ENCODE results near the gene ACTR1A. TPM values are rescaled to one million over a fixed set of nuclear protein-coding genes. Genes with fewer than 3 reads are reported as not detected.
"Not testable (repeated sequence)": the region's sequence is repeated elsewhere in the genome, so short reads cannot be mapped to it uniquely, and the experiment has no call there.

Gene ACTR1A
- total and polyA plus RNA-seq, 5 experiments from 2014 or later, result 45.9 to 60.7 (median 55.4) TPM

DNA sequence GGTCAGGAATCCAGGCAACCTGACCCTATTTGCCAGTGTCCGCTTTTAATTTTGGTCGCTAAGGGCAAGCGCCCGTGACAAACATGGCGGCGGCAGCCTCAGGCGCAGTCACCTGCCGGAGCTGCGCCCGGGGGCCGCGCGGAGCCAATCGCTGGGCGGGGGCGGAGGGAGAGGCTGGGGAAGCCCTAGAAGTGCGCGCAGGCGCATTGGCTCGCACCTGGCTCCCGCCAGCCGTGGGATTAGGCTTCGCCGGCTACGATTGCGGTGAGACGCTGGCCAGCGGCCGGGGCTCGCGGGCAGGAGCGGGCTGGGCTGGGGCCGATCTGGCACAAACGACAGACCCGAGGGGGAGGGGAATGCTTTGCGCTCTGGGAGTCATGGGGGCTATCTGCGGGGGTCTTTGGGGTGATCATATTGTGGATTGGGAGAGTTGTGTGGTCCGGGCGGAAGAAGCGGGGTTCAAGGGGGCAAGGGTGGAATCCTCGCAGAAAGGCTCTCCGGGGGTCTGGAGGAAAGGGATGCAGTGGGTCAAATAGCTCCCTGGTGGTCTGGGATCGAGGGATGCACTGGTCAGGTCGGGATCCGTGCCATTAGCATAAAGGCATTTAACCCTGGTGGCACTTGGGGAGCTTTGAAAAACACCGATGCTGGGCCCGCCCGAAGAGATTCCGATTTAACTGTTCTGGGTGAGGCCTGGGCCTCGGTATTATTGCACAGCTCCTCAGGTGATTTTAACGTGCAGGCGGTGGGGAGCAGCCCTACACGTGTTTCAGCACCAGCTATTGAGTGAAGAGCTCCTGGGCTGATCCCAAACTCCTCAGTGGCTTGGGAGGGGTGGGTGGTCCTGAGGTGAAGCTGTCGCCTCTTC lies 41.1 kb downstream of the ACTR1A start:
- DNase-seq (peak; percentile 85 to 95 (median 90)), ATAC-seq (peak; percentile 99 to 100)
- peaks cover 0 to 2% (median under 1%) of the 10 kb centered on the region in 3 donors for H3K36me3 Mint-ChIP-seq
- H3K4me1 Mint-ChIP-seq, result peaks cover 28 to 44% (median 32%) of the 10 kb centered on the region in 4 donors
- peak overlapping the region; percentile 73 to 93 (median 86) for H3K27ac Mint-ChIP-seq
- peak overlapping the region; percentile 86 to 98 (median 92) for H3K4me3 Mint-ChIP-seq
- H3K27me3 Mint-ChIP-seq, result peaks cover 0 to 1% (median 0%) of the 10 kb centered on the region in 5 donors
- POLR2A ChIA-PET, result interaction anchor here (0.5 to 5.4 kb wide), 13 partner anchors 11 to 296 kb away, joined by 3 to 109 read pairs (median 8); partner anchors contain the start of genes ACTR1A, C10orf95, CUEDC2 and FBXL15
- no peaks in the 10 kb centered on the region for H3K9me3 Mint-ChIP-seq

DNA sequence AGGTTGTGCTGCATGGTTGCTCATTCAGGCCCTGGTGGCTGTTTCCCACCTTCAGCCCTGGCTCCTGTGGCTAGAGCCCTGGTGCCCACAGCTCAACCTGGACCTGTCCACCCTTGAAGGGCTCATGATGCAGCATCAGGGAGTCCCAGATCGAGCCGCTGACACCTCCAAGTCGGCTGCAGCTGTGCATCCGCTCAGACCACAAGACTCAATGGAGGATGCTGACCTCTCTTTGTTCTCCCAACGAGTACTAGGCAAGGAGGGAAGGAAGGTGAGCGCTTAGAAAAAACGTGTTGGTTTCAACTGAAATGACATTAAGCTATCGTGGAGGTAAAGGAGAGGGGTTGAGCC lies 41.7 kb downstream of the ACTR1A start:
- ATAC-seq (peak in 1 of 2 donors; percentile 18), DNase-seq (no peak)
- H3K36me3 Mint-ChIP-seq, result peaks cover 0 to 3% (median 3%) of the 10 kb centered on the region in 3 donors
- H3K27me3 Mint-ChIP-seq, result peaks cover 0 to 1% (median 0%) of the 10 kb centered on the region in 5 donors
- H3K4me1 Mint-ChIP-seq, result peaks cover 28 to 44% (median 32%) of the 10 kb centered on the region in 4 donors
- no peaks in the 10 kb centered on the region for H3K9me3 Mint-ChIP-seq
- H3K4me3 Mint-ChIP-seq, result peak overlapping the region; percentile 86 to 98 (median 92)
- peak overlapping the region; percentile 57 to 91 (median 86) for H3K27ac Mint-ChIP-seq
- POLR2A ChIA-PET, result interaction anchor here (0.7 to 5.4 kb wide), 12 partner anchors 11 to 213 kb away, joined by 3 to 109 read pairs (median 9); partner anchors contain the start of genes ACTR1A, C10orf95, CUEDC2 and FBXL15

DNA sequence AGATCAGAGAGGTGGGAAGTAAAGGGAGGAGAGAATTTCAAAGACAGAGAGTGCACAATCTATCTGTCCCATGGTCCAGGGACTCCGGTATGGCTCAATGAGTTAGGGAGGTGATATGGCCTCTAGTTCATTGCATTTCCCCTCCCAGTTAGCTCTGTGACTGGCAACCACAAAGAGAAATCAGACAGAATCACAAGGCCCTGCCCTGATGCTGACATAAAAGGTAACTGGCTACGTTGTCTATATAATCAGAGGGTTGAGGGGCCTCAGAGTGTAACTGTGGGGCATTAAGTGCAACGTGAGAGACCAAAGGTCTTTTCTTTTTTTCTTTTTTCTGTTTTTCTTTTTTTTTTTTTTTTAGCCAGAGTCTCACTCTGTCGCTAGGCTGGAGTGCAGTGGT lies 43.9 kb downstream of the ACTR1A start:
- Mint-ChIP-seq H3K27ac (peak overlapping the region in 4 of 10 donors; percentile 44 to 88 (median 70)), H3K4me1 (peaks cover 27 to 43% (median 35%) of the 10 kb centered on the region in 4 donors), H3K27me3 (peaks cover 0 to under 1% (median 0%) of the 10 kb centered on the region in 5 donors), H3K4me3 (peak overlapping the region in 1 of 10 donors; percentile 48), H3K36me3 (peaks cover 0 to 9% (median 3%) of the 10 kb centered on the region in 3 donors), H3K9me3 (no peaks in the 10 kb centered on the region)
- no peak for ATAC-seq
- POLR2A ChIA-PET, result interaction anchor here (0.7 to 5.4 kb wide), 3 partner anchors 9 to 193 kb away, joined by 3 to 109 read pairs (median 10); partner anchors contain the start of genes C10orf95 and CUEDC2
- DNase-seq, result no peak

DNA sequence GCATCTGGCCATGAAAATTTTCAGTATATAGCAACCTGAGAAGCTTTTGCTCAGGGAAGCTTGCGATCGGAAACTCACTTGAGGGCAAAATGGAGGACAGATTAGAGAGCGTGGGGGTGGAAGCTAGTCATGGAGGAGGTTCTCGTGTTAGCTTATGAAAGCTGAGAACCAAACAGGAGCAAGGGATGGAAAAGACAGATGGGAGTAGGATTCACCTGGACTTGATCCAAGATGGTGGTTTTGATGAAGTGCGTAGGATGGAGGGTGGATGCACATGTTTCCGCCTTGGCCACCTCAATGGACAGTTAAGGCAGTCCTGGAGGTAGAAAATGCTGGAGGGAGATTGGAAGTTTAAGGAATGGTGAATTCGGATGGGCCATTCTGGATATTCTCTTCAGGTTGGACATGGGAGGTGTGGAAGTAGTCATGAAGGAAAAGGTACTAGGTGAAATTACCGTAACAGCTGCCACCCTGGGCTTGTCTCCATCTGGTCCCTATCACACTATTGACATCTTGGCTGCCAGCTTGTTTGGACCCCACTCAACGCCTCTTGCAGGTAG lies 44.8 kb downstream of the ACTR1A start:
- Mint-ChIP-seq H3K27me3 (no peaks in the 10 kb centered on the region), H3K4me1 (peaks cover 24 to 42% (median 34%) of the 10 kb centered on the region in 4 donors), H3K27ac (peak overlapping the region in 9 of 10 donors; percentile 38 to 86 (median 56)), H3K36me3 (peaks cover 0 to 15% (median 3%) of the 10 kb centered on the region in 3 donors), H3K9me3 (no peaks in the 10 kb centered on the region), H3K4me3 (peak overlapping the region in 2 of 10 donors; percentile 10 to 41)
- ATAC-seq (no peak), DNase-seq (no peak)
- POLR2A ChIA-PET, result interaction anchor here (0.6 to 2.5 kb wide), 2 partner anchors 9 to 25 kb away, joined by 4 to 10 read pairs; partner anchors contain the start of gene CUEDC2

GRCh38 chr10:102455893-102456471 lies 46.5 kb downstream of the ACTR1A start:
- no peaks in the 10 kb centered on the region for H3K9me3 Mint-ChIP-seq
- ATAC-seq, result no peak
- POLR2A ChIA-PET, result no interaction called here
- no peak for DNase-seq
- no peak overlapping the region for H3K4me3 Mint-ChIP-seq
- H3K27ac Mint-ChIP-seq, result peak overlapping the region in 5 of 10 donors; percentile 38 to 78 (median 58)
- H3K27me3 Mint-ChIP-seq, result no peaks in the 10 kb centered on the region
- peaks cover 0 to 22% (median 3%) of the 10 kb centered on the region in 3 donors for H3K36me3 Mint-ChIP-seq
- peaks cover 15 to 40% (median 26%) of the 10 kb centered on the region in 4 donors for H3K4me1 Mint-ChIP-seq

GRCh38 chr10:102454662-102455487 lies 47.6 kb downstream of the ACTR1A start:
- POLR2A ChIA-PET, H3K27me3 Mint-ChIP-seq, DNase-seq, ATAC-seq, H3K9me3 Mint-ChIP-seq: not testable (repeated sequence)
- peak overlapping the region in 6 of 10 donors; percentile 33 to 85 (median 66) for H3K27ac Mint-ChIP-seq
- H3K36me3 Mint-ChIP-seq, result peaks cover 0 to 22% (median 3%) of the 10 kb centered on the region in 3 donors
- H3K4me1 Mint-ChIP-seq, result peaks cover 12 to 32% (median 21%) of the 10 kb centered on the region in 4 donors
- H3K4me3 Mint-ChIP-seq, result peak overlapping the region in 1 of 10 donors; percentile 11

- Mint-ChIP-seq H3K4me1 (peaks cover 10 to 36% (median 31%) of the 10 kb centered on the region in 4 donors), H3K36me3 (peaks cover 0 to 22% (median 3%) of the 10 kb centered on the region in 3 donors), H3K9me3 (no peaks in the 10 kb centered on the region), H3K4me3 (no peak overlapping the region), H3K27me3 (no peaks in the 10 kb centered on the region), H3K27ac (peak overlapping the region in 3 of 10 donors; percentile 55 to 81 (median 65))
- ATAC-seq (no peak), DNase-seq (no peak)
- POLR2A ChIA-PET, result interaction anchor here (0.6 to 6.9 kb wide), 5 partner anchors 18 to 52 kb away, joined by 3 to 184 read pairs (median 59); partner anchors contain the start of genes CUEDC2 and FBXL15
Observed at GRCh38 chr10:102453502-102453901, 49.0 kb downstream of the ACTR1A start.

DNA sequence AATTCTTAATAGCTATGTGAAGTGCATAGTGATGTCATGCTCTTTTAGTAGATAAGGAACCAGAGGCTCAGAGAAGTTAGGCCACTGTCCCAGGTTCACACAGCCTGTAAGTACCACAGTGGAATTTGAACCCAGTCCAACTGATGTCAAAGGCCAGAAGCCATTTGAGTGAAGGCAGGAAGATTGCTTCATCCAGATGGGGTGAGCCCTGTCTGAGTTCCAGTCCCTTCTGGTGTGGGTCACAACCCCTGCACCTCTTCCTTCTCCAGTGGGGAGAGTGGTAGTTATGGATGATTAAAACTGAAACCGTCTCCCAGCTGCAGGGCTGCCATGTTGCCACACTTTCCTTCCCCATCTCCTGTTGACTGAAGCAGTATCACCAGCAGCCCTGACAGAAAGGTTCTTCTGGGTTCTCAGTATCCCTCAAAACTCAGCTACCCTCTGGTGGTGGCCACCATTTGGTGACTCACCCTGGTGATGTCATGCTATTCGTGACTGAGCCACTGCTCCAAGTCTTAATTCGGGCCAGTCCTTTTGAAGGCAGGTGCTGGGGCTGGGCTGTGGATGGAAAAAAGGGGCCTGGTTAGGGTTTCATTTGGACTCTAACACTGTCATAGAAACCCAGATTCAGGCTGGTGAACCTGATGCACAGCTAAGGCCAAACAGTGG lies 49.7 kb downstream of the ACTR1A start:
- Mint-ChIP-seq H3K27me3 (no peaks in the 10 kb centered on the region), H3K4me1 (peaks cover 10 to 34% (median 31%) of the 10 kb centered on the region in 4 donors), H3K9me3 (no peaks in the 10 kb centered on the region), H3K36me3 (peaks cover 0 to 22% (median 3%) of the 10 kb centered on the region in 3 donors), H3K4me3 (peak overlapping the region; percentile 5 to 89 (median 76)), H3K27ac (peak overlapping the region; percentile 9 to 83 (median 70))
- DNase-seq (no peak), ATAC-seq (no peak)
- POLR2A ChIA-PET, result interaction anchor here (0.6 to 6.9 kb wide), 7 partner anchors 16 to 56 kb away, joined by 3 to 184 read pairs (median 59); partner anchors contain the start of genes CUEDC2, FBXL15 and NFKB2

DNA sequence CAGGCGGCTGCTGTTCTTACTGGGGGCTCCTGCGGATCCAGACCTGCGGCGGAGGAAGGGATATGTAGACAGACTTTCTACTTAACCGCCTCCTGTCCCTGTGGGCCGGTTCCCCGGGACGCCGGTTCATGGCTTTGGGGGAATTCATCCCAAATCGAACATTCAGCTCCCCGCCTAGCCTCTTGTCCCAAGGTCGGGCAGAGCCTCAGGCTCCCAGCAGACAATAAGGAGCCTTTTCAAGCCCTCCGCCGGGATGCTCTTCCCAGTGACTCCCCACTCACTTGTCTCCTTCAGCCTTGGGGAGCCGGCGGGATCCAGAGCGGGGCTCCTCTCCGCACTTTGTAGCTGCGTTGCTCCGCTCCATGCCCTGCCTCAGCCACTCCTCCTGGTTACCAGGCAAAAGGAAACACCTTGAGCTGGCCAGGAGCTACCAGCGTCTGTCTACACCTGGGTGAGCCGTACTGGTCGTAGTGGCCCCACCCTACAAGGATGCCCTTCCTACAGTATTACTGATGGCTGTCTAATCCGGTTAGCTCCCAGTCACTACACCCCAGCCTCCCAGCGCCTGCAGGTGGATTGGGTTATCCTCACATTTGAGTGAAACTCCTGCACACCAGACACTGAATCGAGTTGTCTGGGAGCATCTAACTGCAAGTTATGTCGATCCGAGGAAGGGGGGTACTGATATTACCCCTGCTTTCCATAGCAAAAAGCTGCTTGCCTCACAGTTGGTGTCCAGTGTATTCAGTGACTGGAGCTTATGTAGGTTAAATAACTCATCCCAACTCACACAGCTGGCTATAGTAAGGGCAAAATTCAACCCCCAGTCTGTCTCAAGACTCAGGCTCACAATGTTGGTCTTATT lies 51.2 kb downstream of the ACTR1A start, which contains the start of gene C10orf95:
TSS of gene C10orf95 (minus strand) at position 439 of the 865 bp plus-strand sequence. CDS start 450 bp downstream, outside the sequence.
- Mint-ChIP-seq H3K36me3 (peaks cover 0 to 22% (median 2%) of the 10 kb centered on the region in 3 donors), H3K27me3 (no peaks in the 10 kb centered on the region), H3K4me3 (peak within 1 kb of the TSS; percentile 80 to 96 (median 88)), H3K4me1 (peaks cover 10 to 32% (median 28%) of the 10 kb centered on the region in 4 donors), H3K9me3 (no peaks in the 10 kb centered on the region), H3K27ac (peak within 1 kb of the TSS; percentile 67 to 92 (median 86))
- ATAC-seq, result no peak
- peak in 1 of 10 donors; percentile 9 for DNase-seq
- POLR2A ChIA-PET, result interaction anchor here (0.7 to 6.9 kb wide), 25 partner anchors 9 to 1421 kb away, joined by 3 to 184 read pairs (median 6); partner anchors contain the start of genes ACTR1A, CUEDC2, FBXL15 and GBF1
